ENCODE measurements around the gene SLC6A6.
A peak's percentile ranks its signal among the peaks of the same experiment; 100 is the strongest.
"Not testable (repeated sequence)": the region's sequence is repeated elsewhere in the genome, so short reads cannot be mapped to it uniquely, and the experiment has no call there.

SLC6A6 gene

GRCh38 chr3:14401692-14402303 lies 608 bp upstream of the SLC6A6 start:
- no peak for DNase-seq

- peak; percentile 22 for DNase-seq
These were observed 1.3 kb downstream of the SLC6A6 start for GRCh38 chr3:14403619-14404155.

- no peak for DNase-seq
These were observed 1.8 kb downstream of the SLC6A6 start for GRCh38 chr3:14404186-14404585.

- DNase-seq, result no peak
These were observed 2.4 kb downstream of the SLC6A6 start for GRCh38 chr3:14404631-14405359.

GRCh38 chr3:14405360-14406238 lies 3.2 kb downstream of the SLC6A6 start:
- no peak for DNase-seq

GRCh38 chr3:14406336-14406735 lies 3.9 kb downstream of the SLC6A6 start:
- DNase-seq, result no peak

- no peak for DNase-seq
These were observed 4.4 kb downstream of the SLC6A6 start for GRCh38 chr3:14406766-14407165.

- no peak for DNase-seq
These were observed 4.8 kb downstream of the SLC6A6 start for GRCh38 chr3:14407203-14407602.

GRCh38 chr3:14409779-14410063 lies 7.3 kb downstream of the SLC6A6 start:
- DNase-seq, result not testable (repeated sequence)

- no peak for DNase-seq
These were observed 7.7 kb downstream of the SLC6A6 start for GRCh38 chr3:14410106-14410502.

GRCh38 chr3:14410503-14411165 lies 8.2 kb downstream of the SLC6A6 start:
- peak; percentile 70 for DNase-seq

GRCh38 chr3:14411166-14411526 lies 8.7 kb downstream of the SLC6A6 start:
- DNase-seq, result no peak

- DNase-seq, result no peak
These were observed 9.6 kb downstream of the SLC6A6 start for GRCh38 chr3:14411988-14412387.

- DNase-seq, result no peak
These were observed 10.5 kb downstream of the SLC6A6 start for GRCh38 chr3:14412831-14413380.

- DNase-seq, result no peak
These were observed 11.1 kb downstream of the SLC6A6 start for GRCh38 chr3:14413381-14414071.

- no peak for DNase-seq
These were observed 12.5 kb downstream of the SLC6A6 start for GRCh38 chr3:14414846-14415464.

- no peak for DNase-seq
These were observed 13.1 kb downstream of the SLC6A6 start for GRCh38 chr3:14415501-14415900.

- DNase-seq, result no peak
These were observed 14.0 kb downstream of the SLC6A6 start for GRCh38 chr3:14416453-14416852.

GRCh38 chr3:14418296-14419250 lies 16.2 kb downstream of the SLC6A6 start:
- DNase-seq, result no peak

Measured in stimulated activated CD4-positive, alpha-beta T cell treated with anti-CD3 and anti-CD28 coated beads, Interleukin-15, amount 100 ng/mL, for 24 hours (primary cell).